Forelimb muscle (tissue), 1 donor: ENCODE results near the gene WRAP53. TPM values are rescaled to one million over a fixed set of nuclear protein-coding genes. Genes with fewer than 3 reads are reported as not detected.

Experiments used
- DNase-seq: peaks from one replicate; pipeline ENCODE4 v3.0.0-alpha.2; 2013; ENCODE audit warnings: low read depth
- polyA plus RNA-seq: library from polyadenylated mRNA; unstranded; fragments of 120-200 nt; gene quantifications from one replicate; pipeline ENCODE4 v1.2.1, GENCODE V29; 2013; ENCODE audit not compliant: insufficient read length

The WRAP53 gene
- polyA plus RNA-seq, 1 donor: 6.6 TPM

- no peak for DNase-seq
Measured at GRCh38 chr17:7707858-7708750, 19.8 kb downstream of the WRAP53 start.

- no peak for DNase-seq
Measured at GRCh38 chr17:7709031-7709430, 20.8 kb downstream of the WRAP53 start.

- no peak for DNase-seq
Measured at GRCh38 chr17:7710301-7710700, 22.0 kb downstream of the WRAP53 start.

GRCh38 chr17:7711051-7711755, 22.9 kb downstream of the WRAP53 start:
- no peak for DNase-seq

GRCh38 chr17:7712111-7712771, 24.0 kb downstream of the WRAP53 start:
- no peak for DNase-seq

- no peak for DNase-seq
Measured at GRCh38 chr17:7713782-7714181, 25.5 kb downstream of the WRAP53 start.

- no peak for DNase-seq
Measured at GRCh38 chr17:7714721-7715594, 26.7 kb downstream of the WRAP53 start.

GRCh38 chr17:7715936-7716886, 27.9 kb downstream of the WRAP53 start:
- no peak for DNase-seq

- peak; percentile 73 for DNase-seq
Measured at GRCh38 chr17:7716901-7717755, 28.9 kb downstream of the WRAP53 start, which contains the start of gene DNAH2. Gene DNAH2 (plus strand): TSS chr17:7717744. CDS start chr17:7719735, 1,991 bp downstream.

GRCh38 chr17:7717756-7718350, 29.6 kb downstream of the WRAP53 start:
- no peak for DNase-seq

GRCh38 chr17:7719661-7720060, 31.4 kb downstream of the WRAP53 start:
- DNase-seq: no peak

- DNase-seq: no peak
Measured at GRCh38 chr17:7720125-7720524, 31.8 kb downstream of the WRAP53 start.

GRCh38 chr17:7721612-7722011, 33.3 kb downstream of the WRAP53 start:
- DNase-seq: no peak

- no peak for DNase-seq
Measured at GRCh38 chr17:7727886-7728285, 39.6 kb downstream of the WRAP53 start.

GRCh38 chr17:7729816-7730215, 41.5 kb downstream of the WRAP53 start:
- DNase-seq: no peak

GRCh38 chr17:7732981-7733539, 44.8 kb downstream of the WRAP53 start:
- DNase-seq: no peak

GRCh38 chr17:7737601-7738000, 49.3 kb downstream of the WRAP53 start:
- no peak for DNase-seq

GRCh38 chr17:7739746-7740145, 51.5 kb downstream of the WRAP53 start:
- no peak for DNase-seq
